ENCODE data around the gene ZBTB2.

The ZBTB2 gene, protein sequence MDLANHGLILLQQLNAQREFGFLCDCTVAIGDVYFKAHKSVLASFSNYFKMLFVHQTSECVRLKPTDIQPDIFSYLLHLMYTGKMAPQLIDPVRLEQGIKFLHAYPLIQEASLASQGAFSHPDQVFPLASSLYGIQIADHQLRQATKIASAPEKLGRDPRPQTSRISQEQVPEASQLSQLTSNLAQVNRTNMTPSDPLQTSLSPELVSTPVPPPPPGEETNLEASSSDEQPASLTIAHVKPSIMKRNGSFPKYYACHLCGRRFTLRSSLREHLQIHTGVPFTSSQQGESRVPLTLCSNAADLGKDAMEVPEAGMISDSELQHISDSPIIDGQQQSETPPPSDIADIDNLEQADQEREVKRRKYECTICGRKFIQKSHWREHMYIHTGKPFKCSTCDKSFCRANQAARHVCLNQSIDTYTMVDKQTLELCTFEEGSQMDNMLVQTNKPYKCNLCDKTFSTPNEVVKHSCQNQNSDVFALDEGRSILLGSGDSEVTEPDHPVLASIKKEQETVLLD

DNA sequence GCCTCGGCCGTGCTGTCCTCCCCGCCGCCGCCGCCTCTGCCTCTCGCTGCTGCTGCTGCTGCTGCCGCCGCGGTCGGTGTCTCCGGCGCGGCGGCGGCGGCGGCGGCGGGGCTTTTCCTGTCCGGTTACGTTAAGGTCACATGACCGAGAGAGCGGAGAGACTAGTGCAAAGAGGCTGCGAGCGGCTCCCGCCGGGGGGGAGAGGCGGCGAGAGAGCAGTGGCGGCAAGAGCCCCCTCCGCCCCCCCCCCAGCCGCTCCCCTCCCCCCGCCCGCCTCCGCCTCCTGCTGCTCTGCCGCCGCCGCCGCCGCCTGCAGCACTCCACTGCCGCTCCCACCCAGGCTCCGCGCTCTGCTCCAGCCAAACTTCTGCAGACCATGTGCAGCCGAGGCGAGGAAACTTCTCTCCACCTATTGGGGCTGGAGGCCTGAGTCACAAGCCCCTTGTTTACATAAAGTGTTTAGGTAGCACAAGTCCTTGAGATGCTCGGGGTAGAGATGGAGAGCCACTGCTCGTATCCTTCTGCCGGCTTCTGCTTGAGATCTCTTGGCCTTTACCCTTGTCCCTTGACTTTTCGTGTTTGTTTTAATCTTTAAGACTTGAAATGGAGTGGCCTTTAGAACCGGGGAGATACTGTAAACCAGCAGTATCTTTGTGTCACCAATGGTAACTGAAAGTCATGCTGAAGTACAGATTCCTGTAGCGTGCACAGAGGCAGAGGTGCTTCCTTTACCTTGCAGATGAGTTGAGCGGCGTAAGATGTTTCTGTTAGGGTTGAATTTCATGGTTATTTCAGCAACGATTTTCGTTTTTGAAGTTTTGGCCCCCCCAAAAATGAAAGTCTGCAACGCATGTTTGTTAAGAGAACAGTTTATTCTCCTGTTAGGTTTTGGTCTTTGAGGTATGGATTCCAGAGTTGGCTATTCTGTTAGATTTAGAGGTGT, at the start of gene ZBTB2:
Gene ZBTB2, minus strand, starts transcription at position 89 of the 943 bp plus-strand sequence. CDS start 17,922 bp downstream, outside the sequence.
- no peak for DNase-seq (ENCODE audit: low read depth)

DNA sequence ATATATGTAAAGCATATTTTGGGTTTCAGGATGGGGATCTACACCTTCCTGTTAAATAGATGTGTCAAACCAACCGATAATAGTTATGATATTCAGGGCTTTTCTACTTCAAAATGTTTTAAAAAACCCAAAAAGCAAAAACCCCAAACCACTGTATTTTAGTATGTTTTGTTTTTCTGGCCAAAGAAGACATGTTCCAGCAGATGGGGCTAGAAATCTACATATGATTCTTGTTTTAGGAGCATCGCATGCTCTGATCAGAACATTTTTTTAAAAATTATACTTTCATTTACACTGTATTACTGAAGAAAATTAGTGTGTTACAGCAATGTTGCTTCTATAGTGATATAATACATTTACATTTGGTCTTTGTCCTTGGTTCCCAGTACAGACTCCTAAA, 49.6 kb upstream of the ZBTB2 start:
- no peak for DNase-seq (ENCODE audit: low read depth)

DNA sequence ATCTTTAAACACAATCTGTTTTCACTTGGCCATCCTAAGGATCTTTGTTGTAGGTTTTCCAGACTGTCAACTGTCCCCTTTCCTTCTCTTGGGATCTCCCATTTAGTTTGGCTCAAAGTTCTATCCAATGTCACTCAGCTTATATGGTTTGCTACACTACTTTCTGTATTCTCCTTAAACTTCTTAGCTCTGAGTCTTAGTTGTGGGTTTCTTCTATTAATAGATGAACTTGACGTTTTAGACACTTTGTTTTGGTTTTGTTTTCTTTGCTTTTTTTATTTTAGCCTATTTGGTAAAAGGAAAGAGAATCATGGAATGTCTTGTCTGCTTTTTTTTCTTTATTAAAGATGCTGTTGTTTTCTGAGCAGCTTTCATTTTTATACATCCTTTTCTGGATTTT, 49.1 kb upstream of the ZBTB2 start:
- no peak for DNase-seq (ENCODE audit: low read depth)

DNA sequence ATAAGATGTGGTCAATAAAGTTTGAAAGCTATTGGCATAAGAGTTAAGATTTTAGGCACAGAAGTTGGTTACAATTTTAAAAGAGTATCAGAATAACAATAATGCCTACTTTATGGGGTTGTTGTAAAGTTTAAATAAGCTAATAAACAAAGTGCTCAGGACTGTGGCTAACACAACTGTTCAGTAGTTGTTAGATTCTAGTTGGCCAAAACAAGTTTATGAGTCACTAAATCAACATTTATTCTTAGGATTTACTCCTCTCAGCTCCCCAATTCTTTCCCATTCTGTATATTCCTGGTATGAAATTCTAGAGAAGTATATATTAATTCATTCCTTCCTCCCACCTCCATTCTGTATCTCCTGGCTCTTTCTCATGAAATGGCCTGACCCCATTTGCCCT, 46.0 kb upstream of the ZBTB2 start:
- no peak for DNase-seq (ENCODE audit: low read depth)

DNA sequence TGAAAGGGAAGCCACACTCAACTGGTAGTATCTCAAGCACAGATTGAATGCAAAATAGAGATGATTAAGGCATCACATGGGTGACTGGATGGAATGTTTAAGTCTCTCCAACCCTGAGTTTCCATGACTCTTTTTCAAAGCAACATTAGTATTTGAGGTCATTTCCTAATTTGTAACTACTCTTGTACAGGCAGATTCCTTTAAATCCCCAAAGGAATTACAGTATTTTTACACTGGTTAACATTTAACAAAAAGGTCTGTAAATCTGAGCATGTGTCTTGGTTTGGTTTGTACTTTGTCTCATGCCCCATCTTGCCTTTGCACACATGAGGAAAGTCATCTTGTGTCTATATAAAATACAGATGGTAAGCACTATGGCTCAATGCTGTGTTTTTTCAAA, 45.4 kb upstream of the ZBTB2 start:
- DNase-seq (ENCODE audit: low read depth), result peak; percentile 93

DNA sequence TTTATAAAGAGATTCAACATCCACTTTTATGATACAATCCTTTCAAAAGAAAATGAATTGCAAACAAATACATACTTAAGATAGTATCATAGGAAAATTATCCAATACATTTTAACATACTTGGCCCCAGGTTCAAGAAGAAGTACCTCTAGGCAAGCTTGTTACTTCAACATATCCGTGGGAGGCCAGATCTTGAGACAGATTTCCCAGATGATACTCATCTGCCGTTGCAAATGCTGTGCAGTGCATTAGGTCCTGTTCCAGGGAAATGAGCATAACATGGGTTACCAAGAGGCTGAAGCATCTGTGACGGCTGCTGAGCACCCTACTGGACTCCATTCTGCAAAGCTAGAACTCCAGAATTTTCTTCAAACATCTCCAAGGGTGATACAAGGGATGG, 44.9 kb upstream of the ZBTB2 start:
- no peak for DNase-seq (ENCODE audit: low read depth)

DNA sequence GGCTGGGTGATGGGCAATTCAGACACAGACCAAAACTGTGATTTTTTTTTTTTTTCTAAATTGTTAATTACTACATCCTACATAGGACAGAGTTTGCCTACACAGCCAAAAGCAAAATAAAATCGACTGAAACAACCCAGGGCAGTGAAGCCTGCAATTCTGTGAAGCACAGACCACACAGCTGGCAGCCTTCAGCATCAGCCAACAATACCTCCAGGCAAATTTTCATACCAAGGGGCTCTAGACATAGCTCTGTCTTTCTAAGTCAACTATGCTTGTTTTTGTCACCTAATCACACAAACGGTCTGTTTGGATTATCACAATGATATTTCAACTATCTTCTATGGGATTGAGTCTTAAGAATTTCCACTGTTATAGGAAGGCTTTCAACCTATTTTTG, 43.0 kb upstream of the ZBTB2 start:
- DNase-seq (ENCODE audit: low read depth), result no peak

DNA sequence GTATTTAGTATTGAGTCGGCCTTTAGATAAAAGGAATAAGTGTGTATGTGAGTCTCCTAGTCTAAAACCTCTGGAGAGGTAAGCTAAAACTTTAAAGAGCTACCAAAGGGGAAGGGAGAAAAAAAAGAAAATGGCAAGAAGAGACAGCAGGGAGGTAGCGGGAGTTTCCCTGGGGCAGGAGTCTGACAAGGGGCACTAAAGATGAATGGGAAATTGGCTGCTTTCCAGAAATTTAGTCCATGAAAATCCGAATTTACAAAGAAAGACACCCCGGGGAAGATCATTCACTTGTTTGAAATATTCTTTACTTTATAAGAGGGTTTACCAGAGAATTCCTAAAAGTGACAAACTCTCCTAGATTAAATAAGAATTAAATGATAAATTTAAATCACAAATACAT, 41.3 kb upstream of the ZBTB2 start:
- DNase-seq (ENCODE audit: low read depth), result no peak

DNA sequence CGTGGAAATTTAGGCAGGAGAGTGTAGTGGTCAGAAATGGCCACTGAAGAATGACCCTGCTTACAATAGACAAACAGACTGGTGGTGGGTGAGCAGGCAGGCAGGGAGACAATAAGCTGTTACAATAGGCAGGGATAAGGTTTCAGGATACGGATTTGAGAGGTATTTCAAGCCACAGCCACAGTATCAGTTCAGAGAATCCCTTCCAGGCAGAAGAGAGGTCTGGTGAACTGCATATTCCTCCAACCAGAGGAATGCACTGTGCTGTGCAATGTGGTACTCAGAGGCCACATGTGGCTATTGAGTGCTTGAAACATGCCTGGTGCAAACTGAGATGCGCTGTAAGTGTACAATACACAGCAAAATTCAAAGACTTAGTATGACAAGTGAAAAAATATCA, 40.0 kb upstream of the ZBTB2 start:
- DNase-seq (ENCODE audit: low read depth), result no peak

DNA sequence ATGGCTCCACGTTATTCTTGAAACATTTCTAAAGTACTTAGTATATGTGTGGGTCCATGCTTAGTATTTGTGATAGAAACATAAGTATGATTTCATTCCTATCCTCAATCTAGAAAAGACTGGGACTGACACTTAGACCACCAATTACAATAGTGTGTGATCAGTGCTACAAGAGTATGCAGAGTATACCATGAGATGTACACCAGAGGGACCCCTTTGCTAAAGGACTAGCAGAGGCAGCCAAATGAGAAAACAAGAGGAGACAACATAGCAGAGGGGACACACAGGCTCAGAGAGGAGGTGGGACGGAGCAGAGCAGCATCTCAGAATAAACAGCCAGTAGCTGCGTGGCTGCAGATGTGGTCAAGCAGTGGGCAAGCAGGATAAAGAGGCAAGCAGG, 39.5 kb upstream of the ZBTB2 start:
- no peak for DNase-seq (ENCODE audit: low read depth)

DNA sequence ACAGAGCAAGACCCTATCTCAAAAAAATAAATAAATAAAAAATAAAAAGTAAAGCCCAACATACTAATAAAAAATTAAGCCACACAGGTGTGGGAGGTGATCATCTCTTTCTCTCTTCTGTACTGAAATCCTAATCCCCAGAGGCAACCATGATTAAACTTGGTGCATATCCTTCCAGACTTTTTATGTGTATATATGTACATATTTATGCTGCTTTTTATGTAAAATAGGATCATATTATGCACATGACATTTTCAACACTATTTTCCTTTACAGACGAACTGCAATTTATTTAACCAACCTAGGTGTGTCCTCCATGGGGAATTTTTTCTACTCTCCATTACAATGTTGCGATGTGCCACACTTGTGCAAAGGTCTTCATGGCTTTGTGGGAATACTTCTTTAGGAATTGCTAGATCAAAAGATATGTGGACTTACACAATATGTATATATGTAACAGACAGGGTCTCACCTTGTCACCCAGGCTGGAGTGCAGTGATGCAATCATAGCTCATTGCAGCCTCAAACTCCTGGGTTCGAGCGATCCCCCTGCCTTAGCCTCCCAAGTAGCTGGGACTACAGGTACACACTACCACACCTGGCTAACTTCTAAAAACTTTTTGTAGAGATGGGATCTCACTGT, 36.9 kb upstream of the ZBTB2 start:
- DNase-seq (ENCODE audit: low read depth), result no peak

DNA sequence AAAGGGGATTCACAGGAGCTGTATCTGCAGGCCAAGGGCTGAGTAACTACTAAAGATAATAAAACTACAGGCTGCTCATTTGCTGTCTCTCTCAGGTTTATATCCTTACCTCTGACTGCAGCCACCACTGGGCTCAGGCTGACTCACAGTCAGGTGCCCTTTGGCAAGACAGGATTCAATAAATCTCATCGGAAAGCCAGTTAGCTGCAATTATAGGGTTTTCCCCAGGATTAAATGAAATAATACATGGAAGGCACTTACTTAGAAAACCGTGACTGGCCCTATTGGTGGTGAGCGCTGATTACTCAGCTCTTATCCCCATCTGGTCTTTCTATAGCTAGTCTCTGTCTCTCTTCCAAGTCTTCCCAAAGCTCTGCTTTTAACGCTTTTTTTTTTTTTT, 34.2 kb upstream of the ZBTB2 start:
- DNase-seq (ENCODE audit: low read depth), result no peak

DNA sequence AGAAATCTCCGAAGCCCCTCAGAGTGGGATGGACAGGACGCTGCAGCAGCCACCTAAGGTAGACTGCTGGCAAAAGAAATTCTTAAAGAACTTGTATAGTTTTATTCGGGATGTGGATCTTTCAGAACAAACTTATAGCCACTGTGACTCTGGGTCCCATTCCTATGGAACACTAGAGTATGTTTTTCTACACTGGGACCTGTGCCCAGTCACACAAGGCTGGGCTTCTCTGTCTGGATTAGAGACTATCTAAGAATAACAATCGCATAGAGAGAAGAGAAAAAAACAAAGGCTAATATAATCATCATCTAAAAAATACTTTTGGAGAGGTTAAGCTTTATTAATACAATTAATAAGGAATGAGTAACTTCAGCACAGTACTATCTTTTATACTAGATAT, 31.6 kb upstream of the ZBTB2 start:
- DNase-seq (ENCODE audit: low read depth), result no peak

DNA sequence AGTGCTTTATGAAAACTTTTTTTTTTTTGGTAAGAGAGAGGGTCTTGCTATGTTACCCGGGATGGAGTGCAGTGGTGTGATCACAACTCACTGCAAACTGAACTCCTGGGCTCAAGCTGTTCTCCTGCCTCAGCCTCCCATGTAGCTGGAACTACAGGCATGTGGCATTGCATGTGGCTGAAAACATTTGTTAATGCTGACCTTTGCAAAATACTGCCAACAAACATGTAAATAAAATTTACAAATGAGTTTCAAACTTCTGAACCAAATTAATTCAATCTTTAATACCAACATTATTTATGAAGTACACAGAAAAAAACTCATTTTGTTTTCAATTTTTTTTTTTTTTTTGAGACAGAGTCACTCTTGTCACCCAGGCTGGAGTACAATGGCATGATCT, 26.1 kb upstream of the ZBTB2 start:
- no peak for DNase-seq (ENCODE audit: low read depth)

DNA sequence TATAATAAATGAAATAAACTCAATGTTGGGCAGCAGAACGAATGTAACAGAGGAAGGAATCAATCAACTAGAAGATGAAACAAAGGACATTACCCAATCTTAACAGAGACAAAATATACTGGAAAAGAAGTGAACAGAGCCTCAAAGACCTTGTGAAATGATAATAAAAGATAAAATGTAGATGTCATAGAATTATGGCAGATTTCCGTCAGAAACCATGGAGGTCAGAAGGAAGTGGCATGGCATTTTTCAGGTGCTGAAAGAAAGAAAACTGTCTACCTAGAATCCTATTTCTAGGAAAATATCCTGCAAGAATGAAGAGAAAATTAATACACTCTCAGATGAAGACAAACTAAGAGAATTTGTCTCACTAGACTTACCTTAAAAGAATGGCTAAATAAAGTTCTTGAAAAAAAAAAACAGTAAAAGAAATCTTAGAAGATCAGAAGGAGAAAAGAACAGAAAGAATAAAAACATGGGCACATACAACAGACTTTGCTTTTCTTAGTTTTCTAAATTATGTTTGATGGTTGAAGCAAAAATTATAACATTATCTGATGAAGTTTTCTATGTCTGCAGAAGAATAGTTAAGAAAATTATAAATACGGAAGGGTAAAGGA, 23.4 kb upstream of the ZBTB2 start:
- DNase-seq (ENCODE audit: low read depth), result no peak

DNA sequence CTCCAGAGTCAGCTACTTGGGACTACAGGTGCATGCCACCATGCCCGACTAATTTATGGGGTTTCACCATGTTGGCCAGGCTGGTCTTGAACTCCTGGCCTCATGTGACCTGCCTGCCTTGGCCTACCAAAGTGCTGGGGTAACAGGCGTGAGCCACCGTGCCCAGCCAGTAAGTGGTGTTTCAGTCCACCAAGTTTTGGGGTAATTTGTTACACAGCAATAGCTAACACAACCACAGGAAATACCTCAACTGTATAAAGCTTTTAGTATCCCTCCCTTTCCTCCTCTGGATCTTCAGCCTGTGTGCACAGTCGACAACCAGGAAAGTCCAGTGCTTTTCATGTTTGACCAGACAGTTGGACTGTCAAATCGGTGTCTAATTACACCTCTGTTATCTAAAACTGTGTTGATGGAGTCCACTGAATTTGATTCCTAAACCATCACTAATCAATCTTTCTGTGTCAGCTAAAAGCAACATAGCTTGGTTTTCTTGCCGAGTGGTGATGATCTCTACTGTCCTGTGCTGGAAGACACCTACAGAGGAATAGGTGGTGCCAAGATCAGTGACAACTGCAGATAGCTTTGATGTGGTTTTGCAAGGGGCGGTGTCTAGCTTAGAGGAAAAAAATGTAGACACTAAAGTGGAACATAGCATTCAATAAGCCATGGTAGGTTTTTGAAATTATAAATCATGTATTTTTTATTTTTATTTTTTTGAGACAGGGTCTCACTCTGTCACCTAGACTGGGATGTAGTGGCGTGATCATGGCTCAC, 22.2 kb upstream of the ZBTB2 start:
- no peak for DNase-seq (ENCODE audit: low read depth)

DNA sequence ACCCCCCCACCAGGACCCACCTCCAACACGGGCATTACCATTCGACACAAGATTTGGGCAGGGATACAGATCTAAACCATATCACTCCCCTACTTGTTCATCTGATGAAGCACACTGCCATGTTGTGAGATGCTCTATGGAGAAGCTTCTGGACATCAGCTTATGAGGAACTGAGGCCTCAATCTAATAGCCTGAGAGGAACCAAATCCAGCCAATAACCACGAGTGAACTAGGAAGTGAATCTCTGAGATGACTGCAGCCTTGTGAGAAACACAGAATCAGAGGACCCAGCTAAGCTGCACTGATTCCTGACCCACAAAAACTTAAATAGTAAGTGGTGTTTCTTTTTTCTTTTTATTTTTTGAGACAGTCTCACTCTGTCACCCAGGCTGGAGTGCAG, 21.6 kb upstream of the ZBTB2 start:
- no peak for DNase-seq (ENCODE audit: low read depth)

DNA sequence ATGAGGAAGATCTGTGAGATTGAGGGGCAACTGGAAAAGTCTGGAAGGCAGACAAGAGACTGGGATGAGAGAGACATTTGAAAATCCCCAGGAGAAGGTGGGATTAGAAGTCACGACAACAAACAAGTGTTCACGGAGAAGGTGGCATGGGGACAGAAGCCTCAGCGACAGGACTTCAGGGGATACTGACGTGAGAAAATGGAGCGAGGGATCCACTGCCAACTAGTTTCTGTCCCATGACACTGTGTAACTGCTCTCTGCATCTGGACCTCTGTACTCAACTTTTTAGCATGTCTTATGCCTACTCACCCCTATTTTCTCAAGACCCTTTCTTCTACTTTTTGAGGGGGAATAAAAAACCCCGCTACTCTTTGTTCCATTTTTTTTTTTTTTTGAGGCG, 18.3 kb upstream of the ZBTB2 start:
- no peak for DNase-seq (ENCODE audit: low read depth)

DNA sequence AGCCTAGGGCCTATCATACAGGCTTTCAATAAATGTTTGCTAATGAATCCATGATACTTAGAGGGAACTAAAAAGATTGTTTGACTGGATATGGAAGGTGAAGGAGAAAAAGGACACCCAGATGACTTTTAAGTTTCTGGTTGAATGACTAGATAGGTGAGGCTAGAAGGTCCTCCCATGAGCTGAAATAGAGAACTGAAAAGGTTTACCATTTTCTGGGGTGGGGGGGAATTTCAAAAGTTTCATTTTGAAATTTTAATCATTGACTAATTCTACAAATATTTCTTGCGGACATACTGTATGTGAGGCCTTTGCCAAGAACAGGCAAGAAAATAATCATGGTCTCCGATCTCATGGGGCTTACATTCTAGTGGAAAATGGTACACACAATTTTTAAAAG, 17.9 kb upstream of the ZBTB2 start:
- DNase-seq (ENCODE audit: low read depth), result no peak

DNA sequence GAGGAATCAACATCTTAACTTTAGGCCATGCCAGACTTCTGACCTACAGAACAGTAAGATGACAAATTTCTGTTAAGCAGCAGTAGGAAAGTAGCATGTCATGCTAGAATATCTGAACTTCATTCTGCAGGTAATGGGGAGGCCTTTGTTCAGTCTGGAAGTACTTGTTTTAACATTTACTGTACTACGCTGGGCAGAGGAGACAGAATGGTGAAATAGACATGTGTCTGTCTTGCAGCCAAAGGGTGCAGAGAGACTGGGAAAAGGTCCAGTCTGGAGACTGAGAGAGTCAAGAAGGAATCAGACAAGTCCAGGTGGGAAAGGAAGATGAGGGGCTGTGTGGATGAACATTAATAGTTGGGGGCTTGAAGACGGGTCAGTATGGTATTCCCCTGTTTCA, 17.5 kb upstream of the ZBTB2 start:
- no peak for DNase-seq (ENCODE audit: low read depth)

DNA sequence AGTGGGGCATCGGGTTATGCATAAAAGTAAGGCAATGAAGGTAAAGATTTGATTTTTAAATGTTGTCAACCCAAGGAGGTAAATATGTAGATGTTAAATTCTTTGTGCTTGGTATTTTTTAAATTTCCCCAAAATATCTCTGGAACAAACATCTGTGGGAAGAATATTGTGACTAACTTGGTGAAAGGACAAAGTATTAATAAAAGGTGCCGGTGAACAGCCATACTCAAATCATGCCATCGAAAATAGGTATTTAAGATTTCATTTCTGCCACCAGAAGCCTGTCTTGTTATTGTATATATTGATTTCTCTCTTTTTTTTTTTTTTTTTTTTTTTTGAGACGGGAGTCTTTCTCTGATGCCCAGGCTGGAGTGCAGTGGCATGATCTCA, 12.6 kb upstream of the ZBTB2 start:
- no peak for DNase-seq (ENCODE audit: low read depth)

Data from stromal cell of bone marrow (primary cell).